ENCODE results near the gene F12. TPM values are rescaled to one million over a fixed set of nuclear protein-coding genes. Genes with fewer than 3 reads are reported as not detected.

The F12 gene
- total RNA-seq, 1 experiment from 2014 or later, result 30.0 TPM

DNA sequence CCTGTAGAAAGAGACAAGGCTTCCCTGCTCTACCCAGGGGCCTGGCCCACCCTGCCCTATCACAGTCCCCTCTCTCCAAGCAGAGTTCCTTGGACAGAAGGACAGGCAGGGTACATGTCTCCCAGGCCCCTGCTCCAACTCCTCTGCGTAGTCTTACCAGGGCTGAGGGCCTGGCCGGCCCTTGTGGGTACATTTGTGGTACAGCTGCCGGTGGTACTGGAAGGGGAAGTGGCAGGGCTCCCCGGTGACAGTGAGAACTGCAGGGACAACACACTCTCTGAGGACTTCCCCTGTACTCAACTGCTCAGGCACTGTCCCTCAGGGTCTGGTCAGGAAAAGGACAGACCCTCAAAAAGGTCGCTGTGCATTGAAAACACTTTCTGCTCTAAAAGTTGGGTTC is 3.6 kb downstream of the F12 start:
- Histone ChIP-seq H3K4me2 (ENCODE audit: low read length) (no peak overlapping the region), H3K9me2 (ENCODE audit: insufficient read depth) (no peaks in the 10 kb centered on the region), H3K27ac (ENCODE audit: low read depth, low read length) (no peak overlapping the region), H3K9me3 (ENCODE audit: control insufficient read depth in 1 of 2, insufficient read depth in 1 of 2, low read depth in 1 of 2, low read length in 2 of 2) (no peaks in the 10 kb centered on the region), H3K27me3 (ENCODE audit: insufficient read depth, low read length) (no peaks in the 10 kb centered on the region), H3K4me3 (replicated peaks in 1 of 2; ENCODE audit: low read depth in 1 of 2, low read length in 2 of 2) (no peak overlapping the region), H2AFZ (ENCODE audit: low read depth, low read length, poor library complexity, severe bottlenecking) (no peak overlapping the region), H3K36me3 (ENCODE audit: control insufficient read depth in 1 of 2, insufficient read depth in 2 of 2, low read length in 2 of 2) (no peaks in the 10 kb centered on the region), H4K20me1 (ENCODE audit: insufficient read depth) (no peaks in the 10 kb centered on the region), H3K9ac (ENCODE audit: low read length) (no peak overlapping the region), H3K79me2 (ENCODE audit: insufficient read depth, low read length) (no peaks in the 10 kb centered on the region), H3K4me1 (ENCODE audit: control insufficient read depth in 1 of 2, insufficient read depth in 2 of 2, low read length in 2 of 2) (peaks cover 15 to 37% of the 10 kb centered on the region in 2 experiments)
- ChIA-PET RAD21 (ENCODE audit: low non-redundant PET in 1 of 2, low total read pairs in 2 of 2, uncharacterized antibody in 2 of 2, unreplicated experiment in 2 of 2) (interaction anchor here in 1 of 2 experiments (1.5 kb wide), 1 partner anchor 40 kb away, joined by 5 read pairs; no protein-coding TSS in a partner anchor), POLR2A (no interaction called here), CTCF (interaction anchor here (4.0 to 5.3 kb wide), 2 partner anchors 16 to 49 kb away, joined by 65 to 85 read pairs; no protein-coding TSS in a partner anchor)
- BruUV-seq (replicated peaks), result no TSS peak
- DNase-seq (ENCODE audit: low read depth, low spot score) (no peak), ATAC-seq (no peak)
- intact Hi-C loops (cut with micrococcal nuclease), result no loop called here
- TF ChIP-seq POLR2AphosphoS5 (IDR thresholded peaks at IDR 0.05; ENCODE audit: low read depth, low read length), result no peak
- TF ChIP-seq EZH2 (IDR thresholded peaks at IDR 0.05), result no peak
- no peak for TF ChIP-seq SIN3A (IDR thresholded peaks at IDR 0.05; ENCODE audit: low read depth)
- TF ChIP-seq, protein P1, sequence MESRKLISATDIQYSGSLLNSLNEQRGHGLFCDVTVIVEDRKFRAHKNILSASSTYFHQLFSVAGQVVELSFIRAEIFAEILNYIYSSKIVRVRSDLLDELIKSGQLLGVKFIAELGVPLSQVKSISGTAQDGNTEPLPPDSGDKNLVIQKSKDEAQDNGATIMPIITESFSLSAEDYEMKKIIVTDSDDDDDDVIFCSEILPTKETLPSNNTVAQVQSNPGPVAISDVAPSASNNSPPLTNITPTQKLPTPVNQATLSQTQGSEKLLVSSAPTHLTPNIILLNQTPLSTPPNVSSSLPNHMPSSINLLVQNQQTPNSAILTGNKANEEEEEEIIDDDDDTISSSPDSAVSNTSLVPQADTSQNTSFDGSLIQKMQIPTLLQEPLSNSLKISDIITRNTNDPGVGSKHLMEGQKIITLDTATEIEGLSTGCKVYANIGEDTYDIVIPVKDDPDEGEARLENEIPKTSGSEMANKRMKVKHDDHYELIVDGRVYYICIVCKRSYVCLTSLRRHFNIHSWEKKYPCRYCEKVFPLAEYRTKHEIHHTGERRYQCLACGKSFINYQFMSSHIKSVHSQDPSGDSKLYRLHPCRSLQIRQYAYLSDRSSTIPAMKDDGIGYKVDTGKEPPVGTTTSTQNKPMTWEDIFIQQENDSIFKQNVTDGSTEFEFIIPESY (IDR thresholded peaks at IDR 0.05; ENCODE audit: extremely low read depth, insufficient replicate concordance, low read length), result no peak
- TF ChIP-seq, protein P2, sequence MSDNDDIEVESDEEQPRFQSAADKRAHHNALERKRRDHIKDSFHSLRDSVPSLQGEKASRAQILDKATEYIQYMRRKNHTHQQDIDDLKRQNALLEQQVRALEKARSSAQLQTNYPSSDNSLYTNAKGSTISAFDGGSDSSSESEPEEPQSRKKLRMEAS (IDR thresholded peaks at IDR 0.05), result no peak
- TF ChIP-seq CEBPB (IDR thresholded peaks at IDR 0.05; ENCODE audit: low read depth), result no peak
- TF ChIP-seq POLR2A (IDR thresholded peaks at IDR 0.05; ENCODE audit: borderline replicate concordance, extremely low read depth, insufficient read depth, insufficient read length), result no peak
- no peak for TF ChIP-seq JUND (IDR thresholded peaks at IDR 0.05)
- TF ChIP-seq, protein P3, sequence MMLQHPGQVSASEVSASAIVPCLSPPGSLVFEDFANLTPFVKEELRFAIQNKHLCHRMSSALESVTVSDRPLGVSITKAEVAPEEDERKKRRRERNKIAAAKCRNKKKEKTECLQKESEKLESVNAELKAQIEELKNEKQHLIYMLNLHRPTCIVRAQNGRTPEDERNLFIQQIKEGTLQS (IDR thresholded peaks at IDR 0.05), result no peak
- TF ChIP-seq RAD21 (IDR thresholded peaks at IDR 0.05; ENCODE audit: low read depth), result no peak
- TF ChIP-seq SRF (IDR thresholded peaks at IDR 0.05; ENCODE audit: low read depth), result no peak
- TF ChIP-seq ELF1 (IDR thresholded peaks at IDR 0.05; ENCODE audit: borderline replicate concordance, low read depth), result no peak
- TF ChIP-seq, protein P4, sequence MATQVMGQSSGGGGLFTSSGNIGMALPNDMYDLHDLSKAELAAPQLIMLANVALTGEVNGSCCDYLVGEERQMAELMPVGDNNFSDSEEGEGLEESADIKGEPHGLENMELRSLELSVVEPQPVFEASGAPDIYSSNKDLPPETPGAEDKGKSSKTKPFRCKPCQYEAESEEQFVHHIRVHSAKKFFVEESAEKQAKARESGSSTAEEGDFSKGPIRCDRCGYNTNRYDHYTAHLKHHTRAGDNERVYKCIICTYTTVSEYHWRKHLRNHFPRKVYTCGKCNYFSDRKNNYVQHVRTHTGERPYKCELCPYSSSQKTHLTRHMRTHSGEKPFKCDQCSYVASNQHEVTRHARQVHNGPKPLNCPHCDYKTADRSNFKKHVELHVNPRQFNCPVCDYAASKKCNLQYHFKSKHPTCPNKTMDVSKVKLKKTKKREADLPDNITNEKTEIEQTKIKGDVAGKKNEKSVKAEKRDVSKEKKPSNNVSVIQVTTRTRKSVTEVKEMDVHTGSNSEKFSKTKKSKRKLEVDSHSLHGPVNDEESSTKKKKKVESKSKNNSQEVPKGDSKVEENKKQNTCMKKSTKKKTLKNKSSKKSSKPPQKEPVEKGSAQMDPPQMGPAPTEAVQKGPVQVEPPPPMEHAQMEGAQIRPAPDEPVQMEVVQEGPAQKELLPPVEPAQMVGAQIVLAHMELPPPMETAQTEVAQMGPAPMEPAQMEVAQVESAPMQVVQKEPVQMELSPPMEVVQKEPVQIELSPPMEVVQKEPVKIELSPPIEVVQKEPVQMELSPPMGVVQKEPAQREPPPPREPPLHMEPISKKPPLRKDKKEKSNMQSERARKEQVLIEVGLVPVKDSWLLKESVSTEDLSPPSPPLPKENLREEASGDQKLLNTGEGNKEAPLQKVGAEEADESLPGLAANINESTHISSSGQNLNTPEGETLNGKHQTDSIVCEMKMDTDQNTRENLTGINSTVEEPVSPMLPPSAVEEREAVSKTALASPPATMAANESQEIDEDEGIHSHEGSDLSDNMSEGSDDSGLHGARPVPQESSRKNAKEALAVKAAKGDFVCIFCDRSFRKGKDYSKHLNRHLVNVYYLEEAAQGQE (IDR thresholded peaks at IDR 0.05; ENCODE audit: low read depth), result no peak
- TF ChIP-seq ZFX (IDR thresholded peaks at IDR 0.05), result no peak
- TF ChIP-seq CBX3 (IDR thresholded peaks at IDR 0.05; ENCODE audit: low read depth), result no peak
- no peak for TF ChIP-seq YY1 (IDR thresholded peaks at IDR 0.05; ENCODE audit: extremely low read depth, insufficient replicate concordance, low read depth, low read length)
- no peak for TF ChIP-seq ZNF274 (IDR thresholded peaks at IDR 0.05; ENCODE audit: low read depth, low read length)
- TF ChIP-seq FOSL1 (IDR thresholded peaks at IDR 0.05; ENCODE audit: low read depth), result no peak
- TF ChIP-seq EZH2phosphoT487 (IDR thresholded peaks at IDR 0.05; ENCODE audit: borderline replicate concordance), result no peak
- TF ChIP-seq EGR1 (IDR thresholded peaks at IDR 0.05; ENCODE audit: low read depth), result no peak
